SK-N-MC (cell line): ENCODE results near the gene ADA.

ENCODE experiments used
- EZH2 ChIP-seq: fragments of 200-600 bp; sonication (generic); IDR thresholded peaks from one replicate; pipeline ENCODE4 v1.6.1; 2017; ENCODE audit warnings: antibody characterized with exemption
- FOXP2 ChIP-seq: optimal IDR thresholded peaks from 2 replicates; pipeline ENCODE3; 2011; ENCODE audit warnings: mild to moderate bottlenecking, moderate library complexity; ENCODE audit not compliant: insufficient read depth; ENCODE audit errors: extremely low read length, control extremely low read depth
- POLR2AphosphoS5 ChIP-seq: IDR thresholded peaks from 2 replicates; pipeline ENCODE4 v1.6.1; 2012; ENCODE audit warnings: mild to moderate bottlenecking, low read depth, low read length, borderline replicate concordance

DNA sequence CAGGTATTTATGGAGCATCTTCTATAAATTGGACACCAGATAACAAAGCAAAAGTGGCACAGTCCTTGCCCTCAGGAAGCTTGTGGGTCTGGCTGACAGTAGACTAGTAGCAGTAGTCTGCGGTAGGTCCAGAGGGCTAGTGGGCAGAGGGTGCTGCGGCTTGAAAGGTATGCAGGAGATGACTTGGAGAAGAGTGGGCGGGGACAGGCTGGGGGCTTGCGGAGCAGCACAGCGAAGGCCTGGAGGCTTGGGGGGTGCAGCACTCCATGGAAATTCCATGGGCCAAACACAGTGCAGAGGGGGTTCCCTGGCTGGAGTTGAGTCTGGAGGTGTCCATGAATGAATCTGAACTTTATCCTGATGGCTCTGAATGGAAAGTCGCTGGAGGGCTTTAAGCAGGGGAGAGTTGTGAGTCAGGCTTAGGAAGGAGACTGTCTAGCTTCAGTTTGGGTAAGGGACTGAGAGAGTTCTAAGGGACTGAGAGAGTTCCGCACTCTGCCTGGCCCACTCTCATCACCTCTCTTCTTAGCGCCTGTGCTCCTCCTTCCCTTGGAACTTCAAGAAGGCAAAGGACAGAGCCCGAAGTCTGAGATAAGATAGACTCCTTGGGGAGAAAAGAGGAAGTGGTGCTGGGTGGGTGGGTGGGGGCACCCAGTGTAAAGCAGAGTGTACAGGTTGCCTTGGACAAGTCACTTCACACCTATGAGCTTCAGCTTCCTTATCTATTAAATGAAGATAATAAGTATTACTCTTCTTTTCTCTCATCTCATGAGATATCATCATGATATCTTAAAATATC lies 60.3 kb downstream of the ADA start:
- TF ChIP-seq POLR2AphosphoS5 (no peak), EZH2 (no peak), FOXP2 (no peak)
